GM13977 (cell line): ENCODE results near the gene CACNA2D3.

ENCODE experiments used
- DNase-seq: peaks from one replicate; pipeline ENCODE4 v3.0.0; 2012; ENCODE audit warnings: low spot score
- in situ Hi-C: fragments of 300-500 bp; cut with MboI; formaldehyde crosslinking; loops from one replicate; pipeline ENCODE4 v1.12.0; 2022; ENCODE audit warnings: low sequenced_read_pairs, low pct_unique_long_range_greater_than_20kb, mixed read lengths, inconsistent platforms; ENCODE audit not compliant: unreplicated experiment
- TF ChIP-seq, protein P1 (sequence below): IDR thresholded peaks from 2 replicates; pipeline ENCODE4 v1.5.1; 2012; ENCODE audit warnings: mild to moderate bottlenecking, control low read depth; ENCODE audit not compliant: insufficient read depth; ENCODE audit errors: extremely low read depth, missing control alignments

CACNA2D3 gene

DNA sequence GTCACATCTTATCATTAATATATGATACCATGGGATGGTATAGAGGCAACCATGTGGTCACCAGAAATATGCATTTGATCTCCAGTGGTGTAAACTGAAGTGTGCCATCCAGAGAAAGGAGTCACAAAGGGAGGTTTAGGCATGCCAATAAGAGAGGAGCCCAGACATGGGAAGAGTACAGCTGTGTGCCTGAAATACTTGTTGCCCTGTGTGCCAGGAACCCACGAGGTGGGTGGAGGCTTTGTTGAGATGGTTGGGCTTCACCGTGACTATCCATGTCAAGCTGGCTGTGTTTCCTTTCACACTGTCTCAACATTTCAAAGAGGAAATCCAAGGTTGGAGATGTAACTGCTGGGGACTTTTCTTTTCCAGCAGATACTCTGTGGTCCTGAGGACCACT, 43.5 kb downstream of the CACNA2D3 start:
- TF ChIP-seq, protein P1, sequence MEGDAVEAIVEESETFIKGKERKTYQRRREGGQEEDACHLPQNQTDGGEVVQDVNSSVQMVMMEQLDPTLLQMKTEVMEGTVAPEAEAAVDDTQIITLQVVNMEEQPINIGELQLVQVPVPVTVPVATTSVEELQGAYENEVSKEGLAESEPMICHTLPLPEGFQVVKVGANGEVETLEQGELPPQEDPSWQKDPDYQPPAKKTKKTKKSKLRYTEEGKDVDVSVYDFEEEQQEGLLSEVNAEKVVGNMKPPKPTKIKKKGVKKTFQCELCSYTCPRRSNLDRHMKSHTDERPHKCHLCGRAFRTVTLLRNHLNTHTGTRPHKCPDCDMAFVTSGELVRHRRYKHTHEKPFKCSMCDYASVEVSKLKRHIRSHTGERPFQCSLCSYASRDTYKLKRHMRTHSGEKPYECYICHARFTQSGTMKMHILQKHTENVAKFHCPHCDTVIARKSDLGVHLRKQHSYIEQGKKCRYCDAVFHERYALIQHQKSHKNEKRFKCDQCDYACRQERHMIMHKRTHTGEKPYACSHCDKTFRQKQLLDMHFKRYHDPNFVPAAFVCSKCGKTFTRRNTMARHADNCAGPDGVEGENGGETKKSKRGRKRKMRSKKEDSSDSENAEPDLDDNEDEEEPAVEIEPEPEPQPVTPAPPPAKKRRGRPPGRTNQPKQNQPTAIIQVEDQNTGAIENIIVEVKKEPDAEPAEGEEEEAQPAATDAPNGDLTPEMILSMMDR = no peak
- DNase-seq = no peak
- in situ Hi-C loops = no loop called here

DNA sequence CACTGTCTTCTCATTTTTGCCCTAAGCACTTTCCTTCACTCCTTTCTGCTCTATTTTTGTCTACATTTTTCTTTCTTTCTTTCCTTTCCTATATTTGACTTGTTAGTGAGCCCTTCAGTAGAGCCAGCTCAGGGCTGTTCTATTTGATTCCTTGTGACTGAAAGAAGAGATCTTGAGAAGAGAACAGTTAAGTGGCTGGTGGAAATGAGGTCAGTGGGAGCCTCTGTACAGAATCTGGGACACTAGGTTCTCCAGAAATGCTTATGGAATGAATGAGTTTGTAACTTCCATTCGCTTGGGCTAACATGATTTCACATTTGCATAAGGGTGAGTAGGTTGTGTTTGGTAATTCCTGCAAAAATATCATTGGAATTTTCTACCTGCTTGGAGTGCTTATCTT, 45.6 kb downstream of the CACNA2D3 start:
- TF ChIP-seq, protein P1 = no peak
- in situ Hi-C loops = no loop called here
- DNase-seq = no peak

DNA sequence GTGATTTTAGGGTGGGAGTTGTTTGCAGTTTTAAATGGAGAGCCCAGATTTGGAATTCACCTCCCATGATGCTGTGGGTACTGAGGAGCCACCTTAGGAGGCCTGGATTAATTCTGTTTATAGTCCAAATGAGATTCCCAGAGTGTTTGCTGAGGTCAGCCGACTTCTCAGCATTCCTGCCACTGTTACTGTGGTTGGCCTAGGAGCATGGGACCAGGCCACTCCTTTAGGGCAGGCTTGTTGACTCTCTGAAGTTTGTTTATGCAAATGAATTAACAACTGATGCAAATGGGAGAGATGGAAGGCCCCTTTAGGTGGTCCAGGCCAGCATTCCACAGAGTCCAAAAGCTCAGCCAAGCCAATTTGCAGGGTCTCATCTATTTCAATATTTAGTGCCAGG, 46.1 kb downstream of the CACNA2D3 start:
- in situ Hi-C loops = no loop called here
- TF ChIP-seq, protein P1 = no peak
- DNase-seq = no peak

DNA sequence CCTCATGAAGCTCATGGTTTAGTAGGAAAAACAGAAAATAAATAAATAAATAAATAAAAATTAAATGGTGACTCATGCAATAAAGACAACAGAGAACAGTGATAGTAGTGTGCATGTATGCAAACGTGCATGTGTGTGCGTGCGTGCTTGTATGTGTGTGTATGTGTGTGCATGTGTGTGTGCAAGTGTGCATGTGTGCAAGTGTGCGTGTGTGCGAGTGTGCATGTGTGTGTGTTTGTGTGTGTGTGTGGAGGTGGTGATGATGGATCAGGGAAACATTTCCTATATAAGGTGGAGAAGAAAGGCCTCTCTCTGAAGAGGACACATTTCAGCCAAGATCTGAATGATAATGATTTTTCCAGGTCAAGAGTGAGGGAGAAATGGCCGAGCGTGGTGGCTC, 47.2 kb downstream of the CACNA2D3 start:
- TF ChIP-seq, protein P1 = no peak
- in situ Hi-C loops = no loop called here
- no peak for DNase-seq

DNA sequence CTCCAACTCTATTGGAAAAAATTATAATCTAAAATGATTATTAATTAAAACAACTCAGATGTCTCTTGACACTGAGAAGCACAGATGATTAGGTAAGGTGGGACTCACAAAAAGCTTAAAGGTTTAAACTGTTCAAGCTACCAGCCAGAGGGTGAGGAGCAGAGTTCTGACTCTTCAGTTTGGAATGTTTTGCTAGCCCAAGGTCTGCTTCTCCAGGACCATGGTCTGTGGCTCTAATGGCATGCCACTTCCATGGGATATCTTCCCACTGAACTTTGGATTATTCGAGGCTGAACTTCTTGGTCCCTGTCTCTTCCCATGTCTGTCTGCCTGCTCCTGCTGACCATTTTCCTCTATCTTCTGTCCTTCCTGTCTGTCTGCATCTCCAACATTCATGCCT, 49.2 kb downstream of the CACNA2D3 start:
- no peak for DNase-seq
- TF ChIP-seq, protein P1 = no peak
- in situ Hi-C loops = no loop called here

DNA sequence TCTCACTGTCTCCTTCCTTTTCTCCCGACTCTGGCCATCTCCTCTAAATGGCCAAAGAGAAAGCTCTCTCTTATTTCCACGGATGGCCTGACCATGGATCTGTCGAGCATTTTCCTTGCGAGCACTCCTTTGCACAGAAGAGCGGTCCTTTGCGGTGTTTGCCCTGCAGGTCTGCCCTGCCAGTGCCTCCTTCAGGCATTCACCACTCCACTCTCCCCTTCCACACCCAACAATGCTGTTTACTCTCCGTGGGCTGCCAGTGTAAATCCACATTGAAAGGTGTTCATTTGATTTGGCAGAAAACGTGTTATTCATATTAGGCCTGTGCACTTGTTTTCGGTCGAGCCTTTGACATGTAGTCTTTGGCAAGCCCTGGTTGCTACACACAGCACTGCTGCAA, 49.6 kb downstream of the CACNA2D3 start:
- TF ChIP-seq, protein P1 = no peak
- no peak for DNase-seq
- in situ Hi-C loops = no loop called here

DNA sequence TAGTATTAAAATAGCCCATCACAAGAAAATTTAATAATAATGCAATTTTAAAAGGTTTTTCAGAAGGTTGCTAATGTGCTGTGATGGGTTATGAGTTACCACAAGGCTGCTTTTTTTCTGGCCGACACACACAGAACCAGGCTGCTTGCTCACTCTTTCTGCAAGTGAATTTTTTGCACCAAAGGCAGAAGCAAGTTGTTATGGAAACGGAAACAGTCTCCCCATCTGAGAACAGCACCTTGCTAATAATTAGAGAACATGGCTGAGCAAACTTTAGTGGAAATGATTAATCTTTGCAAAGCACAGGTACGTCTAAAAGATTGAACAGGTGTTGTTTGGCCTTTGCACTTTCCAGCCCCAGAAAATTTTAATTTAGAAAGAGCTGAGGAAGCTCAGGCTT, 51.0 kb downstream of the CACNA2D3 start:
- TF ChIP-seq, protein P1 = no peak
- in situ Hi-C loops = no loop called here
- no peak for DNase-seq
